OCI-LY7 (cell line): ENCODE data around the gene KIF26A.

Source experiments
- EZH2phosphoT487 ChIP-seq: fragments of 200-600 bp; sonication (generic); IDR thresholded peaks from 2 replicates; pipeline ENCODE4 v1.6.1; 2018; ENCODE audit warnings: low read depth, borderline replicate concordance, mild to moderate bottlenecking, mixed run types, antibody characterized with exemption, low read length, moderate library complexity, mixed read lengths
- TF ChIP-seq, protein P1 (sequence below): fragments of 200-600 bp; sonication (generic); conservative IDR thresholded peaks from 2 replicates; pipeline ENCODE4 v1.5.1; 2014; ENCODE audit warnings: mild to moderate bottlenecking, antibody characterized with exemption, low read length, moderate library complexity, mixed read lengths

GRCh38 chr14:104184911-104185499 lies 46.6 kb downstream of the KIF26A start:
- TF ChIP-seq, protein P1, sequence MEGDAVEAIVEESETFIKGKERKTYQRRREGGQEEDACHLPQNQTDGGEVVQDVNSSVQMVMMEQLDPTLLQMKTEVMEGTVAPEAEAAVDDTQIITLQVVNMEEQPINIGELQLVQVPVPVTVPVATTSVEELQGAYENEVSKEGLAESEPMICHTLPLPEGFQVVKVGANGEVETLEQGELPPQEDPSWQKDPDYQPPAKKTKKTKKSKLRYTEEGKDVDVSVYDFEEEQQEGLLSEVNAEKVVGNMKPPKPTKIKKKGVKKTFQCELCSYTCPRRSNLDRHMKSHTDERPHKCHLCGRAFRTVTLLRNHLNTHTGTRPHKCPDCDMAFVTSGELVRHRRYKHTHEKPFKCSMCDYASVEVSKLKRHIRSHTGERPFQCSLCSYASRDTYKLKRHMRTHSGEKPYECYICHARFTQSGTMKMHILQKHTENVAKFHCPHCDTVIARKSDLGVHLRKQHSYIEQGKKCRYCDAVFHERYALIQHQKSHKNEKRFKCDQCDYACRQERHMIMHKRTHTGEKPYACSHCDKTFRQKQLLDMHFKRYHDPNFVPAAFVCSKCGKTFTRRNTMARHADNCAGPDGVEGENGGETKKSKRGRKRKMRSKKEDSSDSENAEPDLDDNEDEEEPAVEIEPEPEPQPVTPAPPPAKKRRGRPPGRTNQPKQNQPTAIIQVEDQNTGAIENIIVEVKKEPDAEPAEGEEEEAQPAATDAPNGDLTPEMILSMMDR, result no peak
- TF ChIP-seq EZH2phosphoT487, result no peak
